Measurements from ENCODE around the gene RALGAPA2.

DNA sequence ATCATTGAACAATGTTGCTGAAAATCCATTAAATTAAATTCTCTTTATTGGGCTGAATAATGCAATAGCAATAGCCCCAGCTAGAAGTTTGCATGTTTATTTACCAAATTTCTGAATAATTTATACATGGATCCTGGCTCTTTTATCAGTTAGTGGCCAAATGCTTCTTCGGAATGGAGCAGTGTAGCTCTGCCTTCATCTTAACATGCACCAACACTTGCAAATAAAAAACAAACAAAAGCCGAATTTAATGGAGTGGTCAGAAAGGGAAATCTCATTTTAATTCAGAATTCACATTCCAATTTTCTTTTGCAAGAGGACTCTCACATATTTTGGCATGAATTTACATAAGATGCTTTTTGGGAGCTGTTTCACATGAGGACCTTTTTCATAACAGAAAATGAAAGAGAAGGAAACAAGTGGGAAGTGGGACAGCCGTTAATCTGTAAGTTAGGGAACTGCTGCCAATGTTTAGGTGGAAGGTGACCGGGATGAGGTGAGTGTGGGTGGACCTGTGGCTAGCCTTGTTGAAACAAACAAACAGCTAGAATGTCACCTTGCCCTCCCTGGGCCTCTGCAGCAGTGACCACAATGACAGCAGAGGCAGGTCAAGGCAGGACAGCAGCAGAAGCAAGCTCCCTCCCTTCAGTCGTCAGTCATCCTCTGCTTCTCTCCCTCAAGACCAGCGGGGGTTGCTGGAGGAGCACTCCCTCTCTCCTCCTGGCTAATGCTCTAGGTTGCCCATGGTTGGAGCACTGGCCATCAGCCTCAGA lies 271.4 kb downstream of the RALGAPA2 start:
- TF ChIP-seq, protein P1, sequence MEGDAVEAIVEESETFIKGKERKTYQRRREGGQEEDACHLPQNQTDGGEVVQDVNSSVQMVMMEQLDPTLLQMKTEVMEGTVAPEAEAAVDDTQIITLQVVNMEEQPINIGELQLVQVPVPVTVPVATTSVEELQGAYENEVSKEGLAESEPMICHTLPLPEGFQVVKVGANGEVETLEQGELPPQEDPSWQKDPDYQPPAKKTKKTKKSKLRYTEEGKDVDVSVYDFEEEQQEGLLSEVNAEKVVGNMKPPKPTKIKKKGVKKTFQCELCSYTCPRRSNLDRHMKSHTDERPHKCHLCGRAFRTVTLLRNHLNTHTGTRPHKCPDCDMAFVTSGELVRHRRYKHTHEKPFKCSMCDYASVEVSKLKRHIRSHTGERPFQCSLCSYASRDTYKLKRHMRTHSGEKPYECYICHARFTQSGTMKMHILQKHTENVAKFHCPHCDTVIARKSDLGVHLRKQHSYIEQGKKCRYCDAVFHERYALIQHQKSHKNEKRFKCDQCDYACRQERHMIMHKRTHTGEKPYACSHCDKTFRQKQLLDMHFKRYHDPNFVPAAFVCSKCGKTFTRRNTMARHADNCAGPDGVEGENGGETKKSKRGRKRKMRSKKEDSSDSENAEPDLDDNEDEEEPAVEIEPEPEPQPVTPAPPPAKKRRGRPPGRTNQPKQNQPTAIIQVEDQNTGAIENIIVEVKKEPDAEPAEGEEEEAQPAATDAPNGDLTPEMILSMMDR (IDR thresholded peaks at IDR 0.05): no peak
- TF ChIP-seq ZFX (IDR thresholded peaks at IDR 0.05; ENCODE audit: borderline replicate concordance): no peak
